Stimulated activated naive CD8-positive, alpha-beta T cell treated with anti-CD3 and anti-CD28 coated beads, Interleukin-15, Interleukin-2, amounts not matched to agents 100 ng/mL and 50 ng/mL, for 24 hours (primary cell): Measurements from ENCODE around the gene HNRNPH3.
A peak's percentile ranks its signal among the peaks of the same experiment; 100 is the strongest.

Source experiments
- H3K27ac Mint-ChIP-seq: one replicate; pipeline ENCODE4 v1.8.0; 2021; ENCODE audit warnings: mild to moderate bottlenecking, mixed read lengths
- H3K27me3 Mint-ChIP-seq: one replicate; pipeline ENCODE4 v1.8.0; 2021; ENCODE audit warnings: mixed read lengths
- H3K36me3 Mint-ChIP-seq: one replicate; pipeline ENCODE4 v1.8.0; 2021; ENCODE audit warnings: low read depth, mixed read lengths
- H3K4me1 Mint-ChIP-seq: one replicate; pipeline ENCODE4 v1.8.0; 2021; ENCODE audit warnings: low read depth, mixed read lengths
- H3K4me3 Mint-ChIP-seq: one replicate; pipeline ENCODE4 v1.8.0; 2021; ENCODE audit warnings: mild to moderate bottlenecking, mixed read lengths
- H3K9me3 Mint-ChIP-seq: one replicate; pipeline ENCODE4 v1.8.0; 2021; ENCODE audit warnings: mixed read lengths

HNRNPH3 gene

GRCh38 chr10:68342909-68343516, 11.1 kb downstream of the HNRNPH3 start:
- Mint-ChIP-seq H3K27me3 (no peaks in the 10 kb centered on the region), H3K9me3 (no peaks in the 10 kb centered on the region), H3K4me1 (peaks cover 13% of the 10 kb centered on the region), H3K4me3 (no peak overlapping the region), H3K27ac (peak overlapping the region; percentile 0), H3K36me3 (peaks cover 78% of the 10 kb centered on the region)

- Mint-ChIP-seq H3K4me1 (peaks cover 8% of the 10 kb centered on the region), H3K9me3 (no peaks in the 10 kb centered on the region), H3K27me3 (no peaks in the 10 kb centered on the region), H3K4me3 (no peak overlapping the region), H3K27ac (peak overlapping the region; percentile 29), H3K36me3 (peaks cover 58% of the 10 kb centered on the region)
Measured at GRCh38 chr10:68345621-68346020, 13.8 kb downstream of the HNRNPH3 start.

GRCh38 chr10:68346774-68347173, 14.9 kb downstream of the HNRNPH3 start:
- Mint-ChIP-seq H3K36me3 (peaks cover 47% of the 10 kb centered on the region), H3K27me3 (no peaks in the 10 kb centered on the region), H3K27ac (peak overlapping the region; percentile 69), H3K9me3 (no peaks in the 10 kb centered on the region), H3K4me3 (no peak overlapping the region), H3K4me1 (peaks cover 8% of the 10 kb centered on the region)

GRCh38 chr10:68348265-68348741, 16.4 kb downstream of the HNRNPH3 start:
- H3K27ac Mint-ChIP-seq, result no peak overlapping the region
- H3K9me3 Mint-ChIP-seq, result no peaks in the 10 kb centered on the region
- H3K36me3 Mint-ChIP-seq, result peaks cover 36% of the 10 kb centered on the region
- H3K27me3 Mint-ChIP-seq, result no peaks in the 10 kb centered on the region
- H3K4me1 Mint-ChIP-seq, result peaks cover 8% of the 10 kb centered on the region
- no peak overlapping the region for H3K4me3 Mint-ChIP-seq

- Mint-ChIP-seq H3K4me1 (no peaks in the 10 kb centered on the region), H3K27ac (no peak overlapping the region), H3K4me3 (no peak overlapping the region), H3K9me3 (no peaks in the 10 kb centered on the region), H3K27me3 (no peaks in the 10 kb centered on the region), H3K36me3 (peaks cover 17% of the 10 kb centered on the region)
Measured at GRCh38 chr10:68353537-68353936, 21.7 kb downstream of the HNRNPH3 start.

GRCh38 chr10:68359189-68359588, 27.3 kb downstream of the HNRNPH3 start:
- H3K36me3 Mint-ChIP-seq, result peaks cover 26% of the 10 kb centered on the region
- no peaks in the 10 kb centered on the region for H3K9me3 Mint-ChIP-seq
- no peaks in the 10 kb centered on the region for H3K4me1 Mint-ChIP-seq
- H3K4me3 Mint-ChIP-seq, result no peak overlapping the region
- H3K27ac Mint-ChIP-seq, result no peak overlapping the region
- no peaks in the 10 kb centered on the region for H3K27me3 Mint-ChIP-seq

GRCh38 chr10:68362590-68362989, 30.7 kb downstream of the HNRNPH3 start:
- H3K27me3 Mint-ChIP-seq, result no peaks in the 10 kb centered on the region
- H3K36me3 Mint-ChIP-seq, result peaks cover 23% of the 10 kb centered on the region
- no peaks in the 10 kb centered on the region for H3K4me1 Mint-ChIP-seq
- H3K27ac Mint-ChIP-seq, result no peak overlapping the region
- H3K4me3 Mint-ChIP-seq, result no peak overlapping the region
- H3K9me3 Mint-ChIP-seq, result no peaks in the 10 kb centered on the region

GRCh38 chr10:68364101-68364886, 32.4 kb downstream of the HNRNPH3 start:
- H3K4me3 Mint-ChIP-seq, result no peak overlapping the region
- peaks cover 25% of the 10 kb centered on the region for H3K36me3 Mint-ChIP-seq
- no peaks in the 10 kb centered on the region for H3K9me3 Mint-ChIP-seq
- no peak overlapping the region for H3K27ac Mint-ChIP-seq
- H3K27me3 Mint-ChIP-seq, result no peaks in the 10 kb centered on the region
- H3K4me1 Mint-ChIP-seq, result no peaks in the 10 kb centered on the region

- H3K9me3 Mint-ChIP-seq, result peaks cover 3% of the 10 kb centered on the region
- no peak overlapping the region for H3K27ac Mint-ChIP-seq
- H3K4me1 Mint-ChIP-seq, result no peaks in the 10 kb centered on the region
- H3K4me3 Mint-ChIP-seq, result no peak overlapping the region
- H3K36me3 Mint-ChIP-seq, result peaks cover 31% of the 10 kb centered on the region
- H3K27me3 Mint-ChIP-seq, result no peaks in the 10 kb centered on the region
Measured at GRCh38 chr10:68365611-68366010, 33.7 kb downstream of the HNRNPH3 start.

- Mint-ChIP-seq H3K27ac (no peak overlapping the region), H3K4me1 (no peaks in the 10 kb centered on the region), H3K27me3 (no peaks in the 10 kb centered on the region), H3K9me3 (peaks cover 4% of the 10 kb centered on the region), H3K36me3 (peaks cover 33% of the 10 kb centered on the region), H3K4me3 (no peak overlapping the region)
Measured at GRCh38 chr10:68366600-68366999, 34.7 kb downstream of the HNRNPH3 start.

GRCh38 chr10:68367121-68367520, 35.3 kb downstream of the HNRNPH3 start:
- Mint-ChIP-seq H3K9me3 (peaks cover 4% of the 10 kb centered on the region), H3K4me3 (no peak overlapping the region), H3K27me3 (no peaks in the 10 kb centered on the region), H3K36me3 (peaks cover 34% of the 10 kb centered on the region), H3K27ac (no peak overlapping the region), H3K4me1 (no peaks in the 10 kb centered on the region)

GRCh38 chr10:68371604-68372003, 39.7 kb downstream of the HNRNPH3 start:
- H3K27ac Mint-ChIP-seq, result no peak overlapping the region
- H3K4me3 Mint-ChIP-seq, result no peak overlapping the region
- H3K4me1 Mint-ChIP-seq, result no peaks in the 10 kb centered on the region
- no peaks in the 10 kb centered on the region for H3K27me3 Mint-ChIP-seq
- H3K9me3 Mint-ChIP-seq, result peaks cover 8% of the 10 kb centered on the region
- peaks cover 51% of the 10 kb centered on the region for H3K36me3 Mint-ChIP-seq

- peaks cover 43% of the 10 kb centered on the region for H3K36me3 Mint-ChIP-seq
- H3K4me1 Mint-ChIP-seq, result no peaks in the 10 kb centered on the region
- H3K4me3 Mint-ChIP-seq, result no peak overlapping the region
- H3K27me3 Mint-ChIP-seq, result no peaks in the 10 kb centered on the region
- H3K9me3 Mint-ChIP-seq, result no peaks in the 10 kb centered on the region
- H3K27ac Mint-ChIP-seq, result no peak overlapping the region
Measured at GRCh38 chr10:68385740-68386139, 53.9 kb downstream of the HNRNPH3 start.
